Measurements from ENCODE around the gene ITSN2. TPM values are rescaled to one million over a fixed set of nuclear protein-coding genes. Genes with fewer than 3 reads are reported as not detected.

Gene ITSN2
- total RNA-seq, 1 experiment from 2014 or later: 26.5 TPM

GRCh38 chr2:24353973-24354372 lies 6.4 kb downstream of the ITSN2 start:
- no TSS peak for BruUV-seq (replicated peaks)
- Histone ChIP-seq H3K4me1 (ENCODE audit: control insufficient read depth in 1 of 2, insufficient read depth in 2 of 2, low read length in 2 of 2) (peaks cover 4% of the 10 kb centered on the region in 2 experiments; a peak in 3 of 4 replicates), H3K9ac (ENCODE audit: low read length) (no peak overlapping the region), H3K27me3 (ENCODE audit: insufficient read depth, low read length) (no peaks in the 10 kb centered on the region), H4K20me1 (ENCODE audit: insufficient read depth) (no peaks in the 10 kb centered on the region), H3K79me2 (ENCODE audit: insufficient read depth, low read length) (peaks cover 68% of the 10 kb centered on the region), H3K27ac (ENCODE audit: low read depth, low read length) (no peak overlapping the region), H3K4me2 (ENCODE audit: low read length) (no peak overlapping the region), H3K36me3 (ENCODE audit: control insufficient read depth in 1 of 2, insufficient read depth in 2 of 2, low read length in 2 of 2) (no peaks in the 10 kb centered on the region), H3K4me3 (replicated peaks in 1 of 2; ENCODE audit: low read depth in 1 of 2, low read length in 2 of 2) (no peak overlapping the region), H2AFZ (ENCODE audit: low read depth, low read length, poor library complexity, severe bottlenecking) (no peak overlapping the region), H3K9me2 (ENCODE audit: insufficient read depth) (no peaks in the 10 kb centered on the region), H3K9me3 (ENCODE audit: control insufficient read depth in 1 of 2, insufficient read depth in 1 of 2, low read depth in 1 of 2, low read length in 2 of 2) (no peaks in the 10 kb centered on the region)
- ChIA-PET CTCF (no interaction called here), POLR2A (no interaction called here), RAD21 (ENCODE audit: low non-redundant PET in 1 of 2, low total read pairs in 2 of 2, uncharacterized antibody in 2 of 2, unreplicated experiment in 2 of 2) (no interaction called here)
- ATAC-seq (no peak), DNase-seq (ENCODE audit: low read depth, low spot score) (no peak)
- intact Hi-C loops (cut with micrococcal nuclease): no loop called here
- TF ChIP-seq CBX3 (IDR thresholded peaks at IDR 0.05; ENCODE audit: low read depth) (no peak), FOSL1 (IDR thresholded peaks at IDR 0.05; ENCODE audit: low read depth) (no peak)

- ATAC-seq: no peak
- ChIA-PET CTCF (no interaction called here), RAD21 (ENCODE audit: low non-redundant PET in 1 of 2, low total read pairs in 2 of 2, uncharacterized antibody in 2 of 2, unreplicated experiment in 2 of 2) (no interaction called here), POLR2A (no interaction called here)
- no peak overlapping the region for H3K4me3 ChIP-seq (replicated peaks in 1 of 2; ENCODE audit: low read depth in 1 of 2, low read length in 2 of 2)
- no peaks in the 10 kb centered on the region for H3K27me3 ChIP-seq (ENCODE audit: insufficient read depth, low read length)
- no peak overlapping the region for H3K4me2 ChIP-seq (ENCODE audit: low read length)
- TF ChIP-seq YY1 (IDR thresholded peaks at IDR 0.05; ENCODE audit: extremely low read depth, insufficient replicate concordance, low read depth, low read length): no peak
- TF ChIP-seq SIN3A (IDR thresholded peaks at IDR 0.05; ENCODE audit: low read depth): no peak
- no peak for TF ChIP-seq JUND (IDR thresholded peaks at IDR 0.05)
- TF ChIP-seq, protein P1, sequence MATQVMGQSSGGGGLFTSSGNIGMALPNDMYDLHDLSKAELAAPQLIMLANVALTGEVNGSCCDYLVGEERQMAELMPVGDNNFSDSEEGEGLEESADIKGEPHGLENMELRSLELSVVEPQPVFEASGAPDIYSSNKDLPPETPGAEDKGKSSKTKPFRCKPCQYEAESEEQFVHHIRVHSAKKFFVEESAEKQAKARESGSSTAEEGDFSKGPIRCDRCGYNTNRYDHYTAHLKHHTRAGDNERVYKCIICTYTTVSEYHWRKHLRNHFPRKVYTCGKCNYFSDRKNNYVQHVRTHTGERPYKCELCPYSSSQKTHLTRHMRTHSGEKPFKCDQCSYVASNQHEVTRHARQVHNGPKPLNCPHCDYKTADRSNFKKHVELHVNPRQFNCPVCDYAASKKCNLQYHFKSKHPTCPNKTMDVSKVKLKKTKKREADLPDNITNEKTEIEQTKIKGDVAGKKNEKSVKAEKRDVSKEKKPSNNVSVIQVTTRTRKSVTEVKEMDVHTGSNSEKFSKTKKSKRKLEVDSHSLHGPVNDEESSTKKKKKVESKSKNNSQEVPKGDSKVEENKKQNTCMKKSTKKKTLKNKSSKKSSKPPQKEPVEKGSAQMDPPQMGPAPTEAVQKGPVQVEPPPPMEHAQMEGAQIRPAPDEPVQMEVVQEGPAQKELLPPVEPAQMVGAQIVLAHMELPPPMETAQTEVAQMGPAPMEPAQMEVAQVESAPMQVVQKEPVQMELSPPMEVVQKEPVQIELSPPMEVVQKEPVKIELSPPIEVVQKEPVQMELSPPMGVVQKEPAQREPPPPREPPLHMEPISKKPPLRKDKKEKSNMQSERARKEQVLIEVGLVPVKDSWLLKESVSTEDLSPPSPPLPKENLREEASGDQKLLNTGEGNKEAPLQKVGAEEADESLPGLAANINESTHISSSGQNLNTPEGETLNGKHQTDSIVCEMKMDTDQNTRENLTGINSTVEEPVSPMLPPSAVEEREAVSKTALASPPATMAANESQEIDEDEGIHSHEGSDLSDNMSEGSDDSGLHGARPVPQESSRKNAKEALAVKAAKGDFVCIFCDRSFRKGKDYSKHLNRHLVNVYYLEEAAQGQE (IDR thresholded peaks at IDR 0.05; ENCODE audit: low read depth): no peak
- TF ChIP-seq EZH2 (IDR thresholded peaks at IDR 0.05): no peak
- TF ChIP-seq SRF (IDR thresholded peaks at IDR 0.05; ENCODE audit: low read depth): no peak
- TF ChIP-seq POLR2A (IDR thresholded peaks at IDR 0.05; ENCODE audit: borderline replicate concordance, extremely low read depth, insufficient read depth, insufficient read length): no peak
- no peak for TF ChIP-seq TCF7L2 (IDR thresholded peaks at IDR 0.05; ENCODE audit: borderline replicate concordance, extremely low read depth, insufficient read depth, insufficient read length)
- H3K36me3 ChIP-seq (ENCODE audit: control insufficient read depth in 1 of 2, insufficient read depth in 2 of 2, low read length in 2 of 2): no peaks in the 10 kb centered on the region
- no peak for DNase-seq (ENCODE audit: low read depth, low spot score)
- H3K79me2 ChIP-seq (ENCODE audit: insufficient read depth, low read length): peaks cover 65% of the 10 kb centered on the region
- H3K9me2 ChIP-seq (ENCODE audit: insufficient read depth): no peaks in the 10 kb centered on the region
- no peak overlapping the region for H2AFZ ChIP-seq (ENCODE audit: low read depth, low read length, poor library complexity, severe bottlenecking)
- intact Hi-C loops (cut with micrococcal nuclease): no loop called here
- BruUV-seq (replicated peaks): no TSS peak
- H3K9ac ChIP-seq (ENCODE audit: low read length): no peak overlapping the region
- H3K4me1 ChIP-seq (ENCODE audit: control insufficient read depth in 1 of 2, insufficient read depth in 2 of 2, low read length in 2 of 2): no peaks in the 10 kb centered on the region; a peak in 1 of 4 replicates
- no peaks in the 10 kb centered on the region for H3K9me3 ChIP-seq (ENCODE audit: control insufficient read depth in 1 of 2, insufficient read depth in 1 of 2, low read depth in 1 of 2, low read length in 2 of 2)
- H4K20me1 ChIP-seq (ENCODE audit: insufficient read depth): no peaks in the 10 kb centered on the region
- no peak overlapping the region for H3K27ac ChIP-seq (ENCODE audit: low read depth, low read length)
Observed at GRCh38 chr2:24353364-24353763, 7.0 kb downstream of the ITSN2 start.

All from HCT116 (cell line).